Stimulated activated CD4-positive, alpha-beta T cell treated with anti-CD3 and anti-CD28 coated beads, Interleukin-2, amount 100 ng/mL, for 4 hours (primary cell): Measurements from ENCODE around the gene PTRHD1.

Source experiments
- DNase-seq: peaks from one replicate; pipeline ENCODE4 v3.0.0-alpha.2; 2020; ENCODE audit warnings: low read depth

Gene PTRHD1

DNA sequence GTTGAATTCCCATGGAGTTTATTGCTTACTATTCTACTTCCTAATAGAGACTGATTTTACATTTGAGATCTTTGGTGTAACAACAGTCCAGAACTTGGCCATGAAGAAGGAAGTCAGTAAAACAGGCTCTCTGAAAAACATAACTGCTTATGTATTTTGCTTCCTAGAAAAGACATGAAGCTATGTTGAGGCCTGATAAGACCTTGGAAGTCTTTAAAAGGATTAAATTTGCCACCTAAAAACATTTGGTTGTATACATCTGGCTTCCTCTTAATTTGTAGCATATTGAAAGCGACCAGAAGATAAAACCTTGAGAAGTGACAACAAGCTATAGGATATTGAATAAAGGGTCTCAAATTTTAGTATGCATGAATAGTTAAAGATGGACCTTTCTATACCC, 36.4 kb downstream of the PTRHD1 start:
- DNase-seq = no peak

DNA sequence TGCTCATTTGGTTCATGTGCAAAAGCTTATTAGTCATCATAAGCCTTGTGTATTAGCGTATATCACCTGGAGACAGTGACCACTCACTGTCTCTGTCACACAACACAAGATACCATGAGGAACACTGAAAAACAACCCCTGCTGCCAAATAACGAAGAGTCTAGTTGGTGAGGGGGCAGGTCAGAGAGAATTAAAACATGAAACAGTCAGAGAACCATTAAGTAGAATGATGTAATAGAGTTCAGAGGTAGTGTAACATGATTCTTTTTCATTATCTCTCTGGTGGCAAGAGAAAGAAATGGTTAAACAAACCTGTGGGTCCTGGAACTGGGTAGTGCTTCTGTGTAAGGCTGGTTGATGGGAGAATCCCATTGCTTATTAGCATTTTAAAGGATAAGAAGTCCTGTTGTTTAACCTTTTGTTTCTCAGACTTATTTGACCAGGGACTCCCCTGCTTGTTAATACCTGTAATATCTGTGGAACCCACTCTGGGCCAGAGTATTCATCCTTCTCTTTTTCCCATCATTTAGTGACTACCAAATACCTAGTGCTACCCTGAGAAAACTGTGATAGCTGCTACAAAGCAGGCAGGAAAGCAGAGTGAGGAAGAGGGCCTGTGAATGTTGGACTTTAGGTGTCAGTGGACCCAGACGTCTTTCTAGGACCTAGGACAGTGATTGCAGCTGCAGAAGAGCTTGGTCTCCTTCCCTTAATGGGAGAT, 38.0 kb downstream of the PTRHD1 start:
- DNase-seq = no peak

DNA sequence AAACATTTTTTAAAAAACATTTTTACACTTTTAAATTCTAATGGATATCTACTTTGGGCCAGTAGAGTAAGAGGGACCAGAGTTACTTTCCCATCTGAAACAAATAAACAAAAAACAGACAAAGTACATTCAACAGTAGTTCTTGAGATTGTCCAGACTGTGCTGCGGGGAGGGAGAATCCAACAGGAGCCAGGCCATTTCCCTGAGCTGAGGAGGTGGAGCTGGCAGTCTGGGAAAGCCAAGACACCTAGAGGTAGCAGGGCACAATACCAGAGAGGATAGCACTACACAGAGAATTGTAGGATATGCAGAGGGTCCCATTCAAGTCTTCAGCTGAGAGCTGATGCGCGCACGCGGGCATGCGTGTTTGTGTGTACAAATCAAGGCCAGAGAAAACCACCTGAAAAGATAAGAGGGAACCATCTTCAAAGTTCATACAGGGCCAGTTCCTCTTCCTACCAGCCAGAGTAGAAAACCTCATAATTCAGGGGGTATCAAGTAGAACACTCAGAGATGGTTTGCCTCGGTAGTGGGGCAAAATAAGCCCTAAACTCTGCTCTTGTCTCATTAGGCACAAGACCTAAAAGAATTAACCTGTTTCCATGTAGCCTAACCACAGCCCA, 44.0 kb downstream of the PTRHD1 start:
- no peak for DNase-seq

DNA sequence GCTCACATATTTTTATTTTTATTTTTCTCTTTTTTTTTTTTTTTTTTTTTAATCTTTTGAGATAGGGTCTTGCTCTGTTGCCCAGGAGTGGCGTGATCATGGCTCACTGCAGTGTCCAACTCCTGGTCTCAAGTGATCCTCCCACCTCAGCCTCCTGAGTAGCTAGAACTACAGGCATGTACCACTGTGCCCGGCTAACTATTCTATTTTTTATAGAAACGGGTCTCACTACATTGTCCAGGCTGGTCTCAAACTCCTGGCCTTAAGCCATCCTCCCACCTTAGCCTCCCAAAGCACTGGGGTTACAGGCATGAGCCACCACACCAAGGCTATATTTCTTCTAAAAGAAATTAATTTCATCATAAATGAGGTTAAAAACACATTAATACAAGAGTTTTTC, 45.9 kb downstream of the PTRHD1 start:
- no peak for DNase-seq

DNA sequence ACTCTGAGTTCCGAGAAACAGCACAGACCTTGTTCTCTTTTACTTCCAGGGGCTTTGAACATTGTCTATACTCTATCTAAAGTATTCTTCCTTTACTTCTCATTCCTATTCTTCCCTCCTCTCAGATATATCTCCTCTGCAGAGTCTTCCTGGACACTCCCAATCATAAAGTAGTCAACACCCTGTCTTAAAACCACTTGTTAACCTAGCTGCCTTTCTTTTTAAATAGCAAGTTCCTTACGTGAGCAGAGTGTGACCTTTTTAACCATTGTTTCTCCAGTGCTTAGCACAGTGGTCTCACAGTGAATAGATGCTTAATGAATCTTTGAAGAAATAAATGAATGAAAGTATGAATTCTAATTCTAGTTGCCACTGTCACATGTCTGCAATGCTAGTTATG, 47.4 kb downstream of the PTRHD1 start:
- DNase-seq = no peak

DNA sequence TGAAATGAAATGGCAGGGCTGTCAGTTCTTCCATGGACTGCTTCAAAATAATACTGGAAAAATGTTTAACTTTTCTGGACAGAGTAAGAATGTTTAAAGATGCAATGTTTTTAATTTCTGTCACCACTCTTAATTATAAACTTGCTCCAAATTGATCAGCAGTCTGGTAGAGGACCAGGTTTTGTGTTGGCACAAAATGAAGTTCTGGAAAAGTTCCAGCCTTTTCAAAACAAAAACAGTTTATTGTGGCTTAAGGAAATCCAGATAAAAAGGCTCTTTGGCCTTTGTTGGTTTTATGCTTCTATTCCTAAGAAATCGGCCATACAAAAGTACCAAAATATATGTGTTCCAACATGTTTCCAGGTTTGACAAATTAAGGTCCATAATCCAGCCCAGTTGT, 48.8 kb downstream of the PTRHD1 start:
- no peak for DNase-seq

DNA sequence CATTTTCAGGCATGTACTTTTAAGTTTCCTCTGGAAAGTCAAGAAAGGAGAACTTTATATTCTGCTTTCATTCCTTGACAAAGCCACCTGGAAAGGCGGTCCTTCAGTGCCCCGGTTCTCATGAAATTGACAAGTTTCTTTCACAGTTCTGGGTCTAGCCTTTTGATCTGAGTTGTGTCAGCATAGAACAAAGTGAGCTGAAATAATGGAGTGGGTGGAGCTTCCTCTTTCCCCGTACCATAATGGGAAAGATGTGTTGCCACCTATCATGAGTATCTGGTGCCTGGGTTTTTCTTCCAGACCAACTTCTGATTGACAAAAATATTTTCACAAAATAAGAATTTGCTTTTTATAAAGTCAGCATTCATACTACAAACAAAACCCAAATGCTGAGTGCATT, 49.3 kb downstream of the PTRHD1 start:
- no peak for DNase-seq

DNA sequence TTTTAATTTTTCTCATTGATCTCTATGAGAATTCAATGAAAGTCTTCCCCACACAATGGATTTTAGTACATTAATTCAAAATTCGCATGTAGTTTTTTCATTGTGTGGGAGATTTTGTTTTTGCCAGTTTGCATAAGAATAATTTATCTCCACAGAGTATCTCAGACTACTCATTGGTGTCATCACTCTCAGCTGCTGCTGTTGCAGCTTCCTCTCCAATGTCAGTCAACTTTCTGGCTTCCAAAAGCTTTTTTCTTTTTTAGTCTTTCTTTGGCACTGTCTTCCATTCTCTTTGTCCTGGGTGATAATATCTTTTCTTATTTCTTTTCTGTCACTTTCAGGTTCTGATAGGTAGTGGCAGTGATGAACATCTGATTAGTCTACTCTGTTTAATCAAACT, 50.5 kb downstream of the PTRHD1 start:
- no peak for DNase-seq

DNA sequence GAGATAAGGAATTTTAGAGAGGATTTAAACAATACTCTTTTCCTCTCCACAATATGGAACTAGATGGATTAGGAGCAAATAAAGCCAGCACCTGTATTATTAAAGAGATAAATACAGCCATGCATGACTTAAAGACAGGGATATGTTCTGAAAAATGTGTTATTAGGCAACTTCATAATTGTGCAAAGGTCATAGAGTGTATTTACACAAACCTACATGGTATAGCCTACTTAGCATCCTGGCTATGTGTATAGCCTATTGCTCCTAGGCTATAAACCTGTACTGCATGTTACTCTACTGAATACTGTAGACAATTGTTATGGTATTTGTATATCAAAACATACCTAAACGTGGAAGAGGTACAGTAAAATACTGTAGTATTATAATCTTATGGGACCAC, 53.0 kb downstream of the PTRHD1 start:
- no peak for DNase-seq
